ENCODE results near the gene CELF2.

CELF2 gene

GRCh38 chr10:11294831-11295450 is 277.3 kb downstream of the CELF2 start:
- no peak for TF ChIP-seq CTCF (IDR thresholded peaks at IDR 0.05)
- Histone ChIP-seq H3K4me1 (no peaks in the 10 kb centered on the region), H3K36me3 (peaks cover 27 to 56% (median 39%) of the 10 kb centered on the region in 3 donors), H3K27me3 (no peaks in the 10 kb centered on the region), H3K9me3 (no peaks in the 10 kb centered on the region), H3K4me3 (no peak overlapping the region), H3K27ac (no peak overlapping the region)
- DNase-seq = peak in 1 of 2 donors; percentile 7
- intact Hi-C loops (cut with DNase I; ENCODE audit: low total_unique reads) = no loop called here

- Histone ChIP-seq H3K27me3 (no peaks in the 10 kb centered on the region), H3K9me3 (no peaks in the 10 kb centered on the region), H3K4me3 (no peak overlapping the region), H3K4me1 (no peaks in the 10 kb centered on the region), H3K27ac (no peak overlapping the region), H3K36me3 (peaks cover 28 to 55% (median 34%) of the 10 kb centered on the region in 3 donors)
- intact Hi-C loops (cut with DNase I; ENCODE audit: low total_unique reads) = no loop called here
- no peak for DNase-seq
- TF ChIP-seq CTCF (IDR thresholded peaks at IDR 0.05) = no peak
Observed at GRCh38 chr10:11295492-11295891, 277.8 kb downstream of the CELF2 start.

- DNase-seq = no peak
- intact Hi-C loops (cut with DNase I; ENCODE audit: low total_unique reads) = no loop called here
Observed at GRCh38 chr10:11297136-11297535, 279.5 kb downstream of the CELF2 start.

GRCh38 chr10:11298116-11298515 is 280.4 kb downstream of the CELF2 start:
- intact Hi-C loops (cut with DNase I; ENCODE audit: low total_unique reads) = no loop called here
- Histone ChIP-seq H3K9me3 (no peaks in the 10 kb centered on the region), H3K4me1 (no peaks in the 10 kb centered on the region), H3K4me3 (no peak overlapping the region), H3K36me3 (peaks cover 36 to 51% (median 46%) of the 10 kb centered on the region in 3 donors), H3K27me3 (no peaks in the 10 kb centered on the region), H3K27ac (no peak overlapping the region)
- TF ChIP-seq CTCF (IDR thresholded peaks at IDR 0.05) = no peak
- DNase-seq = no peak

More at GRCh38 chr10:11297136-11297535, 279.5 kb downstream of the CELF2 start:
- Histone ChIP-seq H3K27me3 (no peaks in the 10 kb centered on the region), H3K9me3 (no peaks in the 10 kb centered on the region), H3K27ac (no peak overlapping the region), H3K4me1 (no peaks in the 10 kb centered on the region), H3K36me3 (peaks cover 35 to 51% (median 38%) of the 10 kb centered on the region in 3 donors), H3K4me3 (no peak overlapping the region)
- no peak for TF ChIP-seq CTCF (IDR thresholded peaks at IDR 0.05)

GRCh38 chr10:11299125-11299524 is 281.5 kb downstream of the CELF2 start:
- Histone ChIP-seq H3K27ac (no peak overlapping the region), H3K27me3 (no peaks in the 10 kb centered on the region), H3K4me1 (no peaks in the 10 kb centered on the region), H3K4me3 (no peak overlapping the region), H3K9me3 (no peaks in the 10 kb centered on the region), H3K36me3 (peaks cover 41 to 57% (median 57%) of the 10 kb centered on the region in 3 donors)
- peak in 1 of 2 donors; percentile 12 for DNase-seq
- intact Hi-C loops (cut with DNase I; ENCODE audit: low total_unique reads) = no loop called here
- TF ChIP-seq CTCF (IDR thresholded peaks at IDR 0.05) = no peak
